Liver (tissue), 9 donors: Measurements from ENCODE around the gene DNA2. TPM values are rescaled to one million over a fixed set of nuclear protein-coding genes. Genes with fewer than 3 reads are reported as not detected.
"Not testable (repeated sequence)": the region's sequence is repeated elsewhere in the genome, so short reads cannot be mapped to it uniquely, and the experiment has no call there.

ENCODE experiments used
- DNase-seq: peaks from one replicate; pipeline ENCODE4 v3.0.0-alpha.2; 2017; ENCODE audit warnings: low spot score
- H3K27ac ChIP-seq, 2 donors: one replicate each; pipeline ENCODE4 v1.7.0; 2013; ENCODE audit warnings: inconsistent platforms in 2 of 2, low read length in 2 of 2, control low read depth in 1 of 2, low read depth in 1 of 2, mild to moderate bottlenecking in 1 of 2
- H3K27me3 ChIP-seq, 4 donors: one replicate each; pipeline versions ENCODE4 v1.6.1 to v1.7.0; 2013; ENCODE audit warnings: low read length in 3 of 4, inconsistent platforms in 1 of 4, mild to moderate bottlenecking in 1 of 4, moderate library complexity in 1 of 4; ENCODE audit not compliant: control insufficient read depth in 4 of 4, insufficient read depth in 4 of 4
- H3K36me3 ChIP-seq, 4 donors: one replicate each; pipeline versions ENCODE4 v1.6.1 to v1.7.0; 2013; ENCODE audit warnings: low read length in 3 of 4, mild to moderate bottlenecking in 3 of 4, low read depth in 1 of 4, moderate library complexity in 1 of 4; ENCODE audit not compliant: control insufficient read depth in 4 of 4, insufficient read depth in 3 of 4
- H3K4me1 ChIP-seq, 4 donors: one replicate each; pipeline versions ENCODE4 v1.6.1 to v1.7.0; 2013; ENCODE audit warnings: low read length in 3 of 4, mild to moderate bottlenecking in 3 of 4, moderate library complexity in 1 of 4; ENCODE audit not compliant: control insufficient read depth in 4 of 4, insufficient read depth in 4 of 4
- H3K4me3 ChIP-seq, 3 donors: one replicate each; pipeline versions ENCODE4 v1.6.1 to v1.7.0; 2013; ENCODE audit warnings: low read length in 3 of 3, control low read depth in 1 of 3, low read depth in 1 of 3, mild to moderate bottlenecking in 1 of 3
- H3K9ac ChIP-seq, 2 donors: one replicate each; pipeline ENCODE4 v1.7.0; 2013; ENCODE audit warnings: low read length in 2 of 2, mild to moderate bottlenecking in 2 of 2, moderate library complexity in 2 of 2, control low read depth in 1 of 2, low read depth in 1 of 2
- H3K9me3 ChIP-seq, 4 donors: one replicate each; pipeline versions ENCODE4 v1.6.1 to v1.7.0; 2013; ENCODE audit warnings: low read length in 3 of 4; ENCODE audit not compliant: control insufficient read depth in 4 of 4
- FOXA1 ChIP-seq: IDR thresholded peaks from 2 replicates; pipeline ENCODE4 v1.6.1; 2016; ENCODE audit warnings: antibody characterized with exemption
- FOXA2 ChIP-seq: IDR thresholded peaks from 2 replicates; pipeline ENCODE4 v1.6.1; 2016; ENCODE audit warnings: antibody characterized with exemption
- HNF4A ChIP-seq, 2 donors: conservative IDR thresholded peaks; 2 replicates each; pipeline ENCODE4 v1.6.1; 2016; ENCODE audit warnings: antibody characterized with exemption in 2 of 2, mild to moderate bottlenecking in 2 of 2
- HNF4G ChIP-seq: IDR thresholded peaks from 2 replicates; pipeline ENCODE4 v1.6.1; 2016; ENCODE audit warnings: antibody characterized with exemption
- JUND ChIP-seq, 2 donors: IDR thresholded peaks; 2 replicates each; pipeline ENCODE4 v1.6.1; 2016; ENCODE audit warnings: antibody characterized with exemption in 2 of 2
- RAD21 ChIP-seq, 2 donors: IDR thresholded peaks; 2 replicates each; pipeline ENCODE4 v1.6.1; 2016; ENCODE audit warnings: antibody characterized with exemption in 2 of 2, mild to moderate bottlenecking in 2 of 2
- RXRA ChIP-seq, 2 donors: IDR thresholded peaks; 2 replicates each; pipeline ENCODE4 v1.6.1; 2017 to 2018; ENCODE audit warnings: antibody characterized with exemption in 2 of 2, mild to moderate bottlenecking in 1 of 2
- SP1 ChIP-seq: IDR thresholded peaks from 2 replicates; pipeline ENCODE4 v1.6.1; 2018; ENCODE audit warnings: antibody characterized with exemption, mild to moderate bottlenecking
- YY1 ChIP-seq: IDR thresholded peaks from 2 replicates; pipeline ENCODE4 v1.6.1; 2016; ENCODE audit warnings: antibody characterized with exemption, mild to moderate bottlenecking
- WGBS: extraction: QIAGEN DNeasy Blood & Tissue Kit; methylation state at CpG from one replicate; pipeline ENCODE4 v1.1.7; 2013; 5-methylcytosine and 5-hydroxymethylcytosine counted together
- polyA plus RNA-seq, 2 donors: library from polyadenylated mRNA; stranded (reverse) in 1 of 2; unstranded in 1 of 2; fragments of 200-250 nt in 1 of 2; fragments of >200 nt in 1 of 2; fragmentation: Nextera tagmentation in 1 of 2; extraction: Ambion mirVana in 1 of 2; gene quantifications; one replicate each; pipeline versions ENCODE4 v1.2.1 to v1.2.3, GENCODE V29; 2013 to 2015
- total RNA-seq, 2 donors: library from RNA; depleted of rRNA; stranded (reverse); fragments of >200 nt; gene quantifications; one replicate each; pipeline ENCODE4 v1.2.3, GENCODE V29; 2014
- TF ChIP-seq, protein P1 (sequence below): IDR thresholded peaks from 2 replicates; pipeline ENCODE4 v1.6.1; 2016; ENCODE audit warnings: antibody characterized with exemption
- TF ChIP-seq, protein P2 (sequence below): IDR thresholded peaks from 2 replicates; pipeline ENCODE4 v1.6.1; 2016; ENCODE audit warnings: antibody characterized with exemption, mild to moderate bottlenecking
- donor health status: healthy.
- donor health status: healthy.
- donor health status: healthy.
- donor health status: healthy.
- donor health status: healthy.

Gene DNA2, protein sequence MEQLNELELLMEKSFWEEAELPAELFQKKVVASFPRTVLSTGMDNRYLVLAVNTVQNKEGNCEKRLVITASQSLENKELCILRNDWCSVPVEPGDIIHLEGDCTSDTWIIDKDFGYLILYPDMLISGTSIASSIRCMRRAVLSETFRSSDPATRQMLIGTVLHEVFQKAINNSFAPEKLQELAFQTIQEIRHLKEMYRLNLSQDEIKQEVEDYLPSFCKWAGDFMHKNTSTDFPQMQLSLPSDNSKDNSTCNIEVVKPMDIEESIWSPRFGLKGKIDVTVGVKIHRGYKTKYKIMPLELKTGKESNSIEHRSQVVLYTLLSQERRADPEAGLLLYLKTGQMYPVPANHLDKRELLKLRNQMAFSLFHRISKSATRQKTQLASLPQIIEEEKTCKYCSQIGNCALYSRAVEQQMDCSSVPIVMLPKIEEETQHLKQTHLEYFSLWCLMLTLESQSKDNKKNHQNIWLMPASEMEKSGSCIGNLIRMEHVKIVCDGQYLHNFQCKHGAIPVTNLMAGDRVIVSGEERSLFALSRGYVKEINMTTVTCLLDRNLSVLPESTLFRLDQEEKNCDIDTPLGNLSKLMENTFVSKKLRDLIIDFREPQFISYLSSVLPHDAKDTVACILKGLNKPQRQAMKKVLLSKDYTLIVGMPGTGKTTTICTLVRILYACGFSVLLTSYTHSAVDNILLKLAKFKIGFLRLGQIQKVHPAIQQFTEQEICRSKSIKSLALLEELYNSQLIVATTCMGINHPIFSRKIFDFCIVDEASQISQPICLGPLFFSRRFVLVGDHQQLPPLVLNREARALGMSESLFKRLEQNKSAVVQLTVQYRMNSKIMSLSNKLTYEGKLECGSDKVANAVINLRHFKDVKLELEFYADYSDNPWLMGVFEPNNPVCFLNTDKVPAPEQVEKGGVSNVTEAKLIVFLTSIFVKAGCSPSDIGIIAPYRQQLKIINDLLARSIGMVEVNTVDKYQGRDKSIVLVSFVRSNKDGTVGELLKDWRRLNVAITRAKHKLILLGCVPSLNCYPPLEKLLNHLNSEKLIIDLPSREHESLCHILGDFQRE
- total RNA-seq (10 to 100 TPM in 1 of 2 donors, 1 to 10 TPM in 1; 6.9 to 17.5 TPM), polyA plus RNA-seq (1 to 10 TPM in 1 of 2 donors, under 1 TPM in 1; 0.50 to 1.6 TPM)

DNA sequence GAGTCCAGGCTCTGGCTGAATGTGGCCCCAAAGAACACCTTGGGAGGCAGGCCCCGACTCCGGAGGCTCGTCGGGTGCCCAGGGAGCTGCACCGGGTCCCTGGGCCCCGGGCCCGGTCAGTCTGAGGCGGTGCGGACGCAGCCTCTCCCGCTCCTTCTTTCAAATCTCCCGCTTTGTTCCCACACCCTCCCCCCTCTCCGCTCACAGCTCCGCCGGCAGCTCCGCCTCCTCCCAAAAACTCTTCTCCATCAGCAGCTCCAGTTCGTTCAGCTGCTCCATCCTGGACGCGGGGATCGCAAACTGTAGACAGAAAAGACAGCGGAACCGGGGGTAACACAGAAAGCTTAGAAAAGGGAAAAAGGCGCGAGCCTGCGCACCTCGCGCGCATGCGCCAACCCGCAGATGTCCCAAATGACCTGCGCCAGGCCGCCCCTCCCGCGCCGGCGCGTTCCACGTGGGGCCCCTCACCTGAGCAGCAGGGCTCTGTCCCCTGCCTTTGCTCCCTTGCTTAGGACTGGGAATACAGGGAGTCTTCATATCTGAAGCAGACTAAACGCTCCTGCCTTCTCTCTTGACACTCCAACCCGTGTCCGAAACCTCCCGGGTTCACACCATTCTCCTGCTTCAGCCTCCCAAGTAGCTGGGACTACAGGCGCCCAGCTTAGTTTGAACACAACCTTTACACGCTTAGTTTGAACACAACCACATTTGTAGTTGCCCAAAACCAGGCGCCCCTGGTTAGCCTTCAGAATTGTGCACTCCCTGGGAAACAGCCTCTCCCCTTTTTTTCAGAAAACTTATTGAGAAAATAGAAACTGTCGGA lies at the start of gene DNA2:
DNA2 (minus strand) TSS at position 388 of the 823 bp plus-strand sequence; CDS start at position 279, 109 bp downstream.
- H3K9ac ChIP-seq: peak within 1 kb of the TSS; percentile 50 to 68
- no peaks in the 10 kb centered on the region for H3K27me3 ChIP-seq
- 4% methylated on average over 46 of the region's 46 CpGs for WGBS
- H3K9me3 ChIP-seq: no peaks in the 10 kb centered on the region
- no peaks in the 10 kb centered on the region for H3K36me3 ChIP-seq
- H3K27ac ChIP-seq: no peak within 1 kb of the TSS
- peak; percentile 80 for DNase-seq
- TF ChIP-seq FOXA1 (no peak), YY1 (peak; percentile 35)
- TF ChIP-seq, protein P1, sequence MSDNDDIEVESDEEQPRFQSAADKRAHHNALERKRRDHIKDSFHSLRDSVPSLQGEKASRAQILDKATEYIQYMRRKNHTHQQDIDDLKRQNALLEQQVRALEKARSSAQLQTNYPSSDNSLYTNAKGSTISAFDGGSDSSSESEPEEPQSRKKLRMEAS: peak; percentile 32
- peak within 1 kb of the TSS; percentile 79 to 91 (median 85) for H3K4me3 ChIP-seq
- H3K4me1 ChIP-seq: peaks cover 0 to 12% (median 9%) of the 10 kb centered on the region in 4 donors

DNA sequence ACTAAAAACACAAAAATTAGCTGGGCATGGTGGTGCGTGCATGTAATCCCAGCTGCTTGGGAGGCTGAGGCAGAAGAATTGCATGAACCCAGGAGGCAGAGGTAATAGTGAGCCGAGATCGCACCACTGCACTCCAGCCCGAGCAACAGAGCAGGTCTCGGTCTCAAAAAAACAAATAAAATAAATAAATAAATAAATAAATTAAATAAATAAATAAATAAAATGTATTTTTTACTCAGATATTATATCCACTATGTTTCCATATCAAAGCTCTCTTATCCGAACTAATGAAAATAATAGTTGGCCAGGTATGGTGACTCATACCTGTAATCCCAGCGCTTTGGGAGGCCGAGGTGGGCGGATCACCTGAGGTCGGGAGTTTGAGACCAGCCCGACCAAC lies 46.8 kb upstream of the DNA2 start:
- H3K36me3 ChIP-seq: peaks cover 3 to 13% (median 9%) of the 10 kb centered on the region in 4 donors
- DNase-seq, H3K27me3 ChIP-seq, H3K4me1 ChIP-seq, H3K4me3 ChIP-seq, H3K9me3 ChIP-seq, H3K27ac ChIP-seq, H3K9ac ChIP-seq: not testable (repeated sequence)
- 95% methylated on average over 11 of the region's 11 CpGs for WGBS

DNA sequence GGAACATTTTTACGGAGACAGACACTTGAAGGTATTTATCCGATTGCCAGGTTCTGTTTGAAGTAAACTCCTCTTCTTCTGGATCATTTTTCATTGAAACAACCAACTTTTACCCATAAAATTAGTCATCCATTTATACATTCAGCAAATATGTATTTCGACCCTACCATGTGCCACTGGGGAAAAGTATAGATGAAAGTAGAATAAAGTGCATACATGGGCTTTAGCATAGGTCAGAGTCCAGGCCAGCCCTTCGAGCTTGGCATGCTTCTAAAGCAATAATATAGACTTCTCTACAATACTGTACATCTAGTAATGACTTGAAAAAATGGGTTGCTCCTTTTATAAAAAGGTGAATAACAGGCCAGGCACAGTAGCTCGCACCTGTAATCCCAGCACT lies 45.4 kb upstream of the DNA2 start:
- H3K27me3 ChIP-seq: no peaks in the 10 kb centered on the region
- H3K27ac ChIP-seq: no peak overlapping the region
- WGBS: 89% methylated on average over 5 of the region's 5 CpGs
- H3K9ac ChIP-seq: no peak overlapping the region
- no peak overlapping the region for H3K4me3 ChIP-seq
- no peak for TF ChIP-seq FOXA2
- no peak for TF ChIP-seq JUND (IDR thresholded peaks at IDR 0.05)
- TF ChIP-seq FOXA1: no peak
- no peak for TF ChIP-seq RAD21 (IDR thresholded peaks at IDR 0.05)
- no peak for TF ChIP-seq HNF4G
- TF ChIP-seq, protein P2, sequence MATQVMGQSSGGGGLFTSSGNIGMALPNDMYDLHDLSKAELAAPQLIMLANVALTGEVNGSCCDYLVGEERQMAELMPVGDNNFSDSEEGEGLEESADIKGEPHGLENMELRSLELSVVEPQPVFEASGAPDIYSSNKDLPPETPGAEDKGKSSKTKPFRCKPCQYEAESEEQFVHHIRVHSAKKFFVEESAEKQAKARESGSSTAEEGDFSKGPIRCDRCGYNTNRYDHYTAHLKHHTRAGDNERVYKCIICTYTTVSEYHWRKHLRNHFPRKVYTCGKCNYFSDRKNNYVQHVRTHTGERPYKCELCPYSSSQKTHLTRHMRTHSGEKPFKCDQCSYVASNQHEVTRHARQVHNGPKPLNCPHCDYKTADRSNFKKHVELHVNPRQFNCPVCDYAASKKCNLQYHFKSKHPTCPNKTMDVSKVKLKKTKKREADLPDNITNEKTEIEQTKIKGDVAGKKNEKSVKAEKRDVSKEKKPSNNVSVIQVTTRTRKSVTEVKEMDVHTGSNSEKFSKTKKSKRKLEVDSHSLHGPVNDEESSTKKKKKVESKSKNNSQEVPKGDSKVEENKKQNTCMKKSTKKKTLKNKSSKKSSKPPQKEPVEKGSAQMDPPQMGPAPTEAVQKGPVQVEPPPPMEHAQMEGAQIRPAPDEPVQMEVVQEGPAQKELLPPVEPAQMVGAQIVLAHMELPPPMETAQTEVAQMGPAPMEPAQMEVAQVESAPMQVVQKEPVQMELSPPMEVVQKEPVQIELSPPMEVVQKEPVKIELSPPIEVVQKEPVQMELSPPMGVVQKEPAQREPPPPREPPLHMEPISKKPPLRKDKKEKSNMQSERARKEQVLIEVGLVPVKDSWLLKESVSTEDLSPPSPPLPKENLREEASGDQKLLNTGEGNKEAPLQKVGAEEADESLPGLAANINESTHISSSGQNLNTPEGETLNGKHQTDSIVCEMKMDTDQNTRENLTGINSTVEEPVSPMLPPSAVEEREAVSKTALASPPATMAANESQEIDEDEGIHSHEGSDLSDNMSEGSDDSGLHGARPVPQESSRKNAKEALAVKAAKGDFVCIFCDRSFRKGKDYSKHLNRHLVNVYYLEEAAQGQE: no peak
- TF ChIP-seq SP1: no peak
- TF ChIP-seq HNF4A (conservative IDR thresholded peaks at IDR 0.05): no peak
- TF ChIP-seq RXRA (IDR thresholded peaks at IDR 0.05): no peak
- no peaks in the 10 kb centered on the region for H3K9me3 ChIP-seq
- no peaks in the 10 kb centered on the region for H3K4me1 ChIP-seq
- peaks cover 3 to 14% (median 9%) of the 10 kb centered on the region in 4 donors for H3K36me3 ChIP-seq
- no peak for DNase-seq
